Caco-2 (cell line): Measurements from ENCODE around the gene EIF3J. TPM values are rescaled to one million over a fixed set of nuclear protein-coding genes. Genes with fewer than 3 reads are reported as not detected.

Source experiments
- BruUV-seq: library from RNA; stranded (reverse); fragments of 400-500 nt; replicated peaks from 2 replicates; lab custom pipeline; 2021; lab: Mats Ljungman, UMichigan
- CTCF ChIA-PET: fragments of 300-600 bp; sonication (Branson Sonifier 250); formaldehyde crosslinking; loops from one replicate; lab custom pipeline; 2022; ENCODE audit warnings: antibody characterized with exemption; lab: Charles Lee
- POLR2A ChIA-PET: fragments of 300-600 bp; sonication (Branson Sonifier 250); formaldehyde crosslinking; loops from one replicate; lab custom pipeline; 2022; ENCODE audit warnings: antibody characterized with exemption; lab: Charles Lee
- DNase-seq, 2 experiments: peaks; one replicate each; pipeline versions ENCODE4 v3.0.0 to v3.0.0-alpha.2; 2020 to 2022
- H3K27me3 ChIP-seq: replicated peaks from 2 replicates; pipeline ENCODE4 v1.6.0; 2011; ENCODE audit warnings: low read length; ENCODE audit not compliant: control insufficient read depth, insufficient read depth
- H3K36me3 ChIP-seq: 2 replicates; pipeline ENCODE4 v1.5.1; 2011; ENCODE audit warnings: low read length; ENCODE audit not compliant: control insufficient read depth, insufficient read depth
- H3K4me1 ChIP-seq: fragments of 250-450 bp; sonication (Bioruptor Pico); 2 replicates; pipeline ENCODE4 v1.5.1; 2020; ENCODE audit warnings: mild to moderate bottlenecking
- H3K4me3 ChIP-seq: 2 replicates; pipeline ENCODE4 v1.5.1; 2011; ENCODE audit warnings: low read depth, mild to moderate bottlenecking, control low read depth, low read length
- H3K9me3 ChIP-seq: fragments of 250-450 bp; sonication (Bioruptor Pico); 2 replicates; pipeline ENCODE4 v1.5.1; 2020; ENCODE audit warnings: mild to moderate bottlenecking, moderate library complexity
- H3K27ac Mint-ChIP-seq: one replicate; pipeline ENCODE4 v1.8.0; 2022; ENCODE audit warnings: mixed read lengths; ENCODE audit not compliant: unreplicated experiment
- H3K27me3 Mint-ChIP-seq: one replicate; pipeline ENCODE4 v1.8.0; 2022; ENCODE audit warnings: mixed read lengths; ENCODE audit not compliant: insufficient read depth, unreplicated experiment
- H3K36me3 Mint-ChIP-seq: one replicate; pipeline ENCODE4 v1.8.0; 2022; ENCODE audit warnings: mild to moderate bottlenecking, mixed read lengths; ENCODE audit not compliant: insufficient read depth, unreplicated experiment
- H3K4me1 Mint-ChIP-seq: one replicate; pipeline ENCODE4 v1.8.0; 2022; ENCODE audit warnings: low read depth, mixed read lengths; ENCODE audit not compliant: unreplicated experiment
- H3K4me3 Mint-ChIP-seq: one replicate; pipeline ENCODE4 v1.8.0; 2022; ENCODE audit warnings: mild to moderate bottlenecking, moderate library complexity, mixed read lengths; ENCODE audit not compliant: unreplicated experiment
- H3K9me3 Mint-ChIP-seq: one replicate; pipeline ENCODE4 v1.8.0; 2022; ENCODE audit warnings: mixed read lengths; ENCODE audit not compliant: unreplicated experiment
- CTCF ChIP-seq, 2 experiments: fragments of 200-600 bp in 1 of 2; IDR thresholded peaks; 1 replicate in 1 of 2; 2 replicates in 1 of 2; pipeline versions ENCODE4 v1.5.1 to v1.8.0; 2011 to 2022; ENCODE audit warnings: antibody characterized with exemption in 1 of 2, control low read depth in 1 of 2, inconsistent platforms in 1 of 2, low read depth in 1 of 2, low read length in 1 of 2, mild to moderate bottlenecking in 1 of 2, moderate library complexity in 1 of 2; ENCODE audit not compliant: insufficient read depth in 1 of 2, severe bottlenecking in 1 of 2, unreplicated experiment in 1 of 2
- intact Hi-C: fragments of 100-400 bp; cut with micrococcal nuclease; formaldehyde crosslinking; loops from one replicate; pipeline ENCODE4 v1.10.0; 2022; ENCODE audit not compliant: unreplicated experiment
- total RNA-seq: library from RNA; stranded (reverse); gene quantifications from 2 replicates; pipeline ENCODE4 v1.2.3, GENCODE V29; 2022

EIF3J gene
- total RNA-seq, 1 experiment from 2014 or later = 179 TPM

GRCh38 chr15:44532689-44533088 is 4.3 kb upstream of the EIF3J start:
- no peaks in the 10 kb centered on the region for H3K36me3 ChIP-seq
- peaks cover 12% of the 10 kb centered on the region for H3K4me1 Mint-ChIP-seq
- intact Hi-C loops = loop anchor here (10.0 kb wide), 1 partner anchor 248 kb away; the partner anchor contains the start of gene GOLM2
- no peaks in the 10 kb centered on the region for H3K9me3 Mint-ChIP-seq
- H3K4me1 ChIP-seq = 0 out of 2 replicates have a peak, but pooled peaks cover 2% of the 10 kb centered on the region
- no peak overlapping the region for H3K4me3 ChIP-seq
- ChIA-PET CTCF (no interaction called here), POLR2A (no interaction called here)
- BruUV-seq = no TSS peak
- no peak for DNase-seq
- no peak overlapping the region for H3K4me3 Mint-ChIP-seq
- H3K27me3 Mint-ChIP-seq = no peaks in the 10 kb centered on the region
- TF ChIP-seq CTCF (IDR thresholded peaks at IDR 0.05; ENCODE audit: insufficient read depth in 1 of 2, low read depth in 1 of 2, low read length in 1 of 2, severe bottlenecking in 1 of 2, unreplicated experiment in 1 of 2) = peak in 1 of 2 experiments; percentile 10
- H3K27ac Mint-ChIP-seq = no peak overlapping the region
- peaks cover 58% of the 10 kb centered on the region for H3K36me3 Mint-ChIP-seq
- no peaks in the 10 kb centered on the region for H3K9me3 ChIP-seq
- H3K27me3 ChIP-seq = no peaks in the 10 kb centered on the region

GRCh38 chr15:44535092-44535491 is 1.9 kb upstream of the EIF3J start:
- POLR2A ChIA-PET = no interaction called here
- peak overlapping the region; percentile 82 for H3K4me3 ChIP-seq
- peaks cover 12% of the 10 kb centered on the region for H3K4me1 Mint-ChIP-seq

More at GRCh38 chr15:44535092-44535491, 1.9 kb upstream of the EIF3J start:
- Mint-ChIP-seq H3K36me3 (peaks cover 77% of the 10 kb centered on the region), H3K27ac (peak overlapping the region; percentile 90), H3K4me3 (peak overlapping the region; percentile 94), H3K9me3 (no peaks in the 10 kb centered on the region), H3K27me3 (no peaks in the 10 kb centered on the region)
- intact Hi-C loops = loop anchor here (10.0 kb wide), 1 partner anchor 250 kb away; the partner anchor contains the start of gene GOLM2
- Histone ChIP-seq H3K27me3 (no peaks in the 10 kb centered on the region), H3K9me3 (no peaks in the 10 kb centered on the region), H3K4me1 (peaks cover 4% of the 10 kb centered on the region; the same call in 1 of the 2 replicates), H3K36me3 (no peaks in the 10 kb centered on the region)
- no peak for DNase-seq
- CTCF ChIA-PET = no interaction called here
- TF ChIP-seq CTCF (IDR thresholded peaks at IDR 0.05; ENCODE audit: insufficient read depth in 1 of 2, low read depth in 1 of 2, low read length in 1 of 2, severe bottlenecking in 1 of 2, unreplicated experiment in 1 of 2) = no peak
- BruUV-seq = no TSS peak
